ENCODE measurements around the gene ALDOA. TPM values are rescaled to one million over a fixed set of nuclear protein-coding genes. Genes with fewer than 3 reads are reported as not detected.

Gene ALDOA
- total RNA-seq, 1 donor from 2014 or later, result 4,126 TPM

Other genes starting within 250 kb of the ALDOA start
- gene PAGR1, start 249.6 kb upstream of the ALDOA start, total RNA-seq, result 15.6 TPM
- gene MVP, start 245.3 kb upstream of the ALDOA start, total RNA-seq, result 51.5 TPM
- gene CDIPT, start 202.5 kb upstream of the ALDOA start, total RNA-seq, result 65.8 TPM
- 0.43 TPM for gene SEZ6L2, start 166.2 kb upstream of the ALDOA start, total RNA-seq
- 0.19 TPM for gene ASPHD1, start 165.3 kb upstream of the ALDOA start, total RNA-seq
- 8.0 TPM for gene KCTD13, start 139.5 kb upstream of the ALDOA start, total RNA-seq
- gene TMEM219, start 103.7 kb upstream of the ALDOA start, total RNA-seq, result 74.4 TPM
- 32.7 TPM for gene TAOK2, start 91.9 kb upstream of the ALDOA start, total RNA-seq
- 20.2 TPM for gene HIRIP3, start 70.1 kb upstream of the ALDOA start, total RNA-seq
- gene INO80E, start 69.5 kb upstream of the ALDOA start, total RNA-seq, result 32.4 TPM
- 0.35 TPM for gene DOC2A, start 54.7 kb upstream of the ALDOA start, total RNA-seq
- not detected for gene C16orf92, start 42.6 kb upstream of the ALDOA start, total RNA-seq
- gene TLCD3B, start 34.5 kb upstream of the ALDOA start, total RNA-seq, result not detected
- 37.8 TPM for gene PPP4C, start 10.2 kb downstream of the ALDOA start, total RNA-seq
- 0.51 TPM for gene TBX6, start 26.2 kb downstream of the ALDOA start, total RNA-seq
- 61.5 TPM for gene YPEL3, start 30.5 kb downstream of the ALDOA start, total RNA-seq
- 2.2 TPM for gene GDPD3, start 47.8 kb downstream of the ALDOA start, total RNA-seq
- gene MAPK3, start 57.5 kb downstream of the ALDOA start, total RNA-seq, result 46.0 TPM
- 15.8 TPM for gene CORO1A, start 117.8 kb downstream of the ALDOA start, total RNA-seq
- gene BOLA2B, start 127.9 kb downstream of the ALDOA start, total RNA-seq, result 49.7 TPM
- gene SLX1A, start 128.1 kb downstream of the ALDOA start, total RNA-seq, result 7.4 TPM
- gene SULT1A3, start 133.5 kb downstream of the ALDOA start, total RNA-seq, result 10.3 TPM
- 4.5 TPM for gene NPIPB13, start 182.7 kb downstream of the ALDOA start, total RNA-seq